Ovary (tissue), 3 donors: ENCODE measurements around the gene KIF4B.

Experiments
- EP300 ChIP-seq: sonication (generic); formaldehyde crosslinking; IDR thresholded peaks from one replicate; pipeline ENCODE4 v1.6.1; 2017; ENCODE audit warnings: antibody characterized with exemption
- POLR2A ChIP-seq: fragments of 450-650 bp; IDR thresholded peaks from one replicate; pipeline ENCODE4 v1.6.1; 2017; ENCODE audit warnings: antibody characterized with exemption, mild to moderate bottlenecking, moderate library complexity
- TF ChIP-seq, protein P1 (sequence below), 3 donors: fragments of 450-650 bp in 2 of 3; fragments of 200-600 bp in 1 of 3; IDR thresholded peaks; one replicate each; pipeline versions ENCODE4 v1.5.1 to v1.8.0; 2016 to 2022; ENCODE audit warnings: antibody characterized with exemption in 3 of 3, mild to moderate bottlenecking in 1 of 3
- donor health status: DM: no; HTN: no; CAD: no.

GRCh38 chr5:155052532-155052931 is 39.0 kb downstream of the KIF4B start:
- no peak for TF ChIP-seq POLR2A
- TF ChIP-seq, protein P1, sequence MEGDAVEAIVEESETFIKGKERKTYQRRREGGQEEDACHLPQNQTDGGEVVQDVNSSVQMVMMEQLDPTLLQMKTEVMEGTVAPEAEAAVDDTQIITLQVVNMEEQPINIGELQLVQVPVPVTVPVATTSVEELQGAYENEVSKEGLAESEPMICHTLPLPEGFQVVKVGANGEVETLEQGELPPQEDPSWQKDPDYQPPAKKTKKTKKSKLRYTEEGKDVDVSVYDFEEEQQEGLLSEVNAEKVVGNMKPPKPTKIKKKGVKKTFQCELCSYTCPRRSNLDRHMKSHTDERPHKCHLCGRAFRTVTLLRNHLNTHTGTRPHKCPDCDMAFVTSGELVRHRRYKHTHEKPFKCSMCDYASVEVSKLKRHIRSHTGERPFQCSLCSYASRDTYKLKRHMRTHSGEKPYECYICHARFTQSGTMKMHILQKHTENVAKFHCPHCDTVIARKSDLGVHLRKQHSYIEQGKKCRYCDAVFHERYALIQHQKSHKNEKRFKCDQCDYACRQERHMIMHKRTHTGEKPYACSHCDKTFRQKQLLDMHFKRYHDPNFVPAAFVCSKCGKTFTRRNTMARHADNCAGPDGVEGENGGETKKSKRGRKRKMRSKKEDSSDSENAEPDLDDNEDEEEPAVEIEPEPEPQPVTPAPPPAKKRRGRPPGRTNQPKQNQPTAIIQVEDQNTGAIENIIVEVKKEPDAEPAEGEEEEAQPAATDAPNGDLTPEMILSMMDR (IDR thresholded peaks at IDR 0.05), result no peak
- no peak for TF ChIP-seq EP300
